ENCODE results near the gene SLMAP.
A peak's percentile ranks its signal among the peaks of the same experiment; 100 is the strongest.

DNA sequence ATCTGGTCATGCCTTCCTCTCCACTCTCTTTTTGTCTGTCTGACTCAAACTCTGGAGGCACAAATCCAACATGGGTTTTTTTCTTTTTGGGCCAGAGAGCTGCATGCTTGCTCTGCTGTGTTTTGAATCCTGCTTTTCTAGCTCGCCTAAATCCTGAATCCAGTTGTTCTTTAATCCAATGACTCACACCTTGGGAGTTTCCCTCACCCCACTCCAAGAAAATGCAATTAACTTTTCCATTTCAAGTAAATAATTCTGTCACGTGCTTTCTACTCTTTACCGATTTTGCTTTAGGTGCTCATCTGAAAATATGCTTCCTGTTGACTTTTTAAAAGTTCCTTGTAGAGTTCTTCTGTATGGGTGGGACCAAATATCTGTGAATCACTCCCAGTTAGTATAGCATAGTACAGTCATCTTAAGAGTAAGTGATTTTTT lies 47.6 kb downstream of the SLMAP start:
- TF ChIP-seq, protein P1, sequence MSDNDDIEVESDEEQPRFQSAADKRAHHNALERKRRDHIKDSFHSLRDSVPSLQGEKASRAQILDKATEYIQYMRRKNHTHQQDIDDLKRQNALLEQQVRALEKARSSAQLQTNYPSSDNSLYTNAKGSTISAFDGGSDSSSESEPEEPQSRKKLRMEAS (IDR thresholded peaks at IDR 0.05) = peak; percentile 57
- no peak for TF ChIP-seq CEBPB (IDR thresholded peaks at IDR 0.05)
- TF ChIP-seq EP300 (IDR thresholded peaks at IDR 0.05; ENCODE audit: borderline replicate concordance) = no peak
- no peak for TF ChIP-seq CREB1 (IDR thresholded peaks at IDR 0.05; ENCODE audit: low read depth)
- TF ChIP-seq FOXM1 (IDR thresholded peaks at IDR 0.05; ENCODE audit: borderline replicate concordance, low read depth) = peak; percentile 42; the same call in 1 of the 2 replicates
- TF ChIP-seq YY1 (IDR thresholded peaks at IDR 0.05; ENCODE audit: low read depth) = no peak
- TF ChIP-seq EGR1 (IDR thresholded peaks at IDR 0.05) = no peak
- TF ChIP-seq, protein P2, sequence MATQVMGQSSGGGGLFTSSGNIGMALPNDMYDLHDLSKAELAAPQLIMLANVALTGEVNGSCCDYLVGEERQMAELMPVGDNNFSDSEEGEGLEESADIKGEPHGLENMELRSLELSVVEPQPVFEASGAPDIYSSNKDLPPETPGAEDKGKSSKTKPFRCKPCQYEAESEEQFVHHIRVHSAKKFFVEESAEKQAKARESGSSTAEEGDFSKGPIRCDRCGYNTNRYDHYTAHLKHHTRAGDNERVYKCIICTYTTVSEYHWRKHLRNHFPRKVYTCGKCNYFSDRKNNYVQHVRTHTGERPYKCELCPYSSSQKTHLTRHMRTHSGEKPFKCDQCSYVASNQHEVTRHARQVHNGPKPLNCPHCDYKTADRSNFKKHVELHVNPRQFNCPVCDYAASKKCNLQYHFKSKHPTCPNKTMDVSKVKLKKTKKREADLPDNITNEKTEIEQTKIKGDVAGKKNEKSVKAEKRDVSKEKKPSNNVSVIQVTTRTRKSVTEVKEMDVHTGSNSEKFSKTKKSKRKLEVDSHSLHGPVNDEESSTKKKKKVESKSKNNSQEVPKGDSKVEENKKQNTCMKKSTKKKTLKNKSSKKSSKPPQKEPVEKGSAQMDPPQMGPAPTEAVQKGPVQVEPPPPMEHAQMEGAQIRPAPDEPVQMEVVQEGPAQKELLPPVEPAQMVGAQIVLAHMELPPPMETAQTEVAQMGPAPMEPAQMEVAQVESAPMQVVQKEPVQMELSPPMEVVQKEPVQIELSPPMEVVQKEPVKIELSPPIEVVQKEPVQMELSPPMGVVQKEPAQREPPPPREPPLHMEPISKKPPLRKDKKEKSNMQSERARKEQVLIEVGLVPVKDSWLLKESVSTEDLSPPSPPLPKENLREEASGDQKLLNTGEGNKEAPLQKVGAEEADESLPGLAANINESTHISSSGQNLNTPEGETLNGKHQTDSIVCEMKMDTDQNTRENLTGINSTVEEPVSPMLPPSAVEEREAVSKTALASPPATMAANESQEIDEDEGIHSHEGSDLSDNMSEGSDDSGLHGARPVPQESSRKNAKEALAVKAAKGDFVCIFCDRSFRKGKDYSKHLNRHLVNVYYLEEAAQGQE (IDR thresholded peaks at IDR 0.05; ENCODE audit: low read depth) = no peak
- TF ChIP-seq TCF12 (IDR thresholded peaks at IDR 0.05; ENCODE audit: low read depth) = peak; percentile 47; the same call in 1 of the 2 replicates
